IPS DF 19.7 (cell line): ENCODE data around the gene TEDDM1.
"Not testable (repeated sequence)": the region's sequence is repeated elsewhere in the genome, so short reads cannot be mapped to it uniquely, and the experiment has no call there.

Source experiments
- DNase-seq: peaks from one replicate; pipeline ENCODE4 v3.0.0-alpha.2; 2013; ENCODE audit warnings: low read depth, low spot score

The TEDDM1 gene

DNA sequence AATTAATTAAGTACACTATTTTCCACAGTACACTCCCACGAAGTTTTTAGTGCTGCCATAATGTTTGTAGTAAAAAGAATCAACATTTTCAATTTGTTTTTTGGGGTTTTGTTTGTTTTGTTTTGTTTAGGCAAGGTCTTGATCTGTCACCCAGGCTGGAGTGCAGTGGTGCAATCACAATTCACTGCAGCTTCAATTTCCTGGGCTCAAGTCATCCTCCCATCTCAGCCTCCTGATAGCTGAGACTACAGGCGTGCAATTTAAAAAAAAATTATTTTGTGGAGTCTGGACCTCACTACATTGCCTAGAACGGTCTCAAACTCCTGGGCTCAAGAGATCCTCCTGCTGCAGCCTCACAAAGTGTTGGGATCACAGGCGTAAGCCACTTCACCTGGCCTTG is 20.3 kb downstream of the TEDDM1 start:
- DNase-seq = no peak

DNA sequence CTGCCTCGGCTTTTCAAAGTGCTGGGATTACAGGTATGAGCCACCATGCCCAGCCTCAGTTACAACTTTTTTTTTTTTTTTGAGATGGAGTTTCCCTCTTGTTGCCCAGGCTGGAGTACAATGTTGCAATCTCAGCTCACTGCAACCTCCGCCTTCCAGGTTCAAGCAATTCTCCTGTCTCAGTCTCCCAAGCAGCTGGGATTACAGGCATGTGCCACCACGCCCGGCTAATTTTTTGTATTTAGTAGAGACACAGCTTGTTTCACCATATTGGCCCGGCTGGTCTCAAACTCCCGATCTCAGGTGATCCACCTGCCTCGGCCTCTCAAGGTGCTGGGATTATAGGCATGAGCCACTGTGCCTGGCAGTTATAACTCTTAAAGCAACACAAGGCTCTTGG is 20.7 kb downstream of the TEDDM1 start:
- DNase-seq = not testable (repeated sequence)

DNA sequence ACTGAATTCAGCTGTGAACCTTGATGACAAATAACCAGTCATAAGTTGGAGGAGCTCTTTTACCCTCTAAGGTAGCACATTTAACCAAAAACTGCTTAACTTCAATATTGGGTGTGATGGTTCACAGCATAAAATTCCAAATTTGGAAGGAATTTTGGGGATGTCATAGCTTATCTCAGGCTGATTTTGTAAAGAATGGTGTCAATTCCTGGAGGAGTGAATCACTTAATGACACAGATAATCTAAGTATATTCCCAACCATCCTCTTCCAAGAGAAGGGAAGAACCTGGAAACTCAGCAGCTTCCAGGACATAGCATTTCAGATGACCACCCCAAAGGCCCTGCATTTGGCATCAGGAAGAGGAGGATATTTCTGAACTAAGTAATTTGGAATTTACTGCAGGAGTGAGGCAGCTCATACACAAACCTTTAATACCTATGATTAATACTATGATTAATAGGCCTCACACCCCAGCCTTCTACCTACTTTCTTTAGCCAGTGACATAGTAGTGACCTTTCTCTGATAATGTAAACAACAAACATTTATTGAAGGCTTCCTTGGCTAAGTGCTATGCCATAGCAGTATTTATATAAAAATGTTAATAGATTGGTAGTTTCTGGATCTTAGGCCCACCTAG is 23.4 kb downstream of the TEDDM1 start:
- DNase-seq = no peak

DNA sequence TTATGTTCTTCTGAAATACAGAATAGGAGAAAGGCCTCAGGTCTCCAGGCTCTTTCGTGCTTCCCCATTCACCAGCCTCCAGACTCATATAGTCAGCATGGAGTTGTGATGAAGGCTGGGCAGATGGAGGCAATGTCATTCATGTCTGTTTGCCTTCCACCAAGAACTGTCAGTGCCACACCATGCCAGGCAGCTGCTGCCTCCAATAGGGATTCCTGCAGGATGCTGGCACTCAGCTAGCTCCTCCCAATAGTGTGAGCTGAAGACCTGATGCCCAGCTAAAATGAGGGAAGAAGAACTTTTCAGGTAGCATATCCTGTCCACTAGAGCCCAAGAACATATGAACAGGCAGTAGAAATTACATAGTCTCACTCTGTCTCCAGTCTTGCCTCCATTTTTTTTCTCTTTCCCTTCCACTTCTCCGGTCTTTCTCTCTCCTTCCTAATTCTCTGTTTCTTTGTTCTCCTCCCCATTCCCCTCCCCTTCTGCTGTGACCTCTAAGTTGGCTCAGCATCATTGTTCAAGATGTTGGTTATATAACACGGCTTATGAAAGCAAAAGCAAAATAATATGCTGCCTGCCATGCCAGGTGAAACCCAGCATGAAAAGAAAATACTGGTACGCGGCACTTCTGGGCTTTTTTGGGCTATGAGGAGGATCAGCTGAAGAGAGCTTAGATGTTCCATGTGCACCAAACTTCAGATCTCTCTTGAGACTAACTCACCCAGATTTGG is 26.2 kb downstream of the TEDDM1 start:
- DNase-seq = no peak

DNA sequence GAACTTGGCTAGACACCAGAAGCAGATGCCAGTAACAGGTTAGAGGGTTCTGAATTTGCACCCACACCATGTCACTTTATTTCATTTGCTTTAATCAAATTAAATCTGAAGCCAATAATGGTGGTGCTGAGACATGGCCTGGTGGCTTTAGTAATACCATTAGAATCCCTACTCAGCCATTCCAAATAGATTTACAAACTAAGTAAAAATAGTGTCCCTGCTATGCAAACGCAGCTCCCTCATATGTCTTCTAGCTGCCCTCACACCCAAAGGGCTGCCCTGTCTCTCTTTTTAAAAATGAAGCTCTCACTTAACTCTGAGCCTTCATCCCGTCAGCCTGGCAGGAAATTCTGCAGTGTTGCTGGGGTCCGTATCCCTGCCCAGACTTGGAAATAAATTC is 29.9 kb downstream of the TEDDM1 start:
- DNase-seq = no peak

DNA sequence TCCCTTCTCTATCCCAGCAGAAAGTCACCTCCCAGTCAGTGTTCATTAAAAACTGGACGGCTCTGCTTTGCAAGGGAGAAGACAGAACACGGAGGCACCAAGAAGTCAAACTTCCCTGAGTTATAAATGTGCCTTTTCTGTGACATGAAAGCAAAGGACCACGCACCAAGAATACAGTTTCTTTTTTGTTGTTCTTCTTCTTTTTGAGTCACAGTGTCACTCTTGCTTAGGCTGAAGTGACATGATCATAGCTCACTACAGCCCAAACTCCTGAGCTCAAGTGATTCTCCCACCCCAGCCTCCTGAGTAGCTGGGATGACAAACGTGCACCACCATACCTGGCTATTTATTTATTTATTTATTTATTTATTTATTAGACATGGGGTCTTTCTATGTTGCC is 31.6 kb downstream of the TEDDM1 start:
- no peak for DNase-seq

DNA sequence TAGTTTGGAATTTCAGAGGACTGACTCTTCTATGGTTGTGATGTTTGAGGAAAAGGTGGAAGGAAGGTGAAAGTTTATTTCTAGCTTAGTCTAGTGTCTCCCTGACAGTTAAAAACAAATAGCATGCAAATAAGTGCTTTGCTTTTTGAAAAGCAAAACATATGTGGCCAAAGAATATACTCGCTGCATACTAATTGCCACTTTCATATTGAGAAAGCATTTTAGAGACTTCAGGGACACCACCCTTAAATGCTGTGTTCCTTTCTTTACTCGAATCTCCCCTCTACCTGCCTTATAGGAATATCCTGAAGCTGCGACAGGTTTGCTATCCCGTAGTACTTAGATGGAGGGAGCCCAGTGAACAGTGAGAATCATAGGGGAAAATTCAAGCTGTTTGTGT is 32.1 kb downstream of the TEDDM1 start:
- DNase-seq = no peak

DNA sequence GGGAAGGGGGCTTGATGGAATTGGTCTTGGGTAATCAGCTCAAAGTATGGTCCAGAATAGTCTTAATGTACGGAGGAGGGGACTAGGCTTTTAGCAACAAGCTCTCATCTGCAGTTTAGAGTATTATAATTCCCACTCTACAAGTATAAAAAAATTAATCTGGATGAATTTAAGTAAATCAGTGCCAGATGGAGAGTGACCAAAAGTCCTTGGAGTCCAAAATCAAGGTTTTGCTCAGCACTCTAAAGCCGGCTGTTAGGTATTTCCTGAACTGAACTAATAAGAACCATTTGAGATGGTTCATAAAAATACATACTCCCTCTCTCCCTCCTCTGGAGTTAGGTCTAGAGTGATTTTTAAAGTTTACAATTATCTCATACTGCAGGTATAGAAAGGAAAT is 32.5 kb downstream of the TEDDM1 start:
- no peak for DNase-seq

DNA sequence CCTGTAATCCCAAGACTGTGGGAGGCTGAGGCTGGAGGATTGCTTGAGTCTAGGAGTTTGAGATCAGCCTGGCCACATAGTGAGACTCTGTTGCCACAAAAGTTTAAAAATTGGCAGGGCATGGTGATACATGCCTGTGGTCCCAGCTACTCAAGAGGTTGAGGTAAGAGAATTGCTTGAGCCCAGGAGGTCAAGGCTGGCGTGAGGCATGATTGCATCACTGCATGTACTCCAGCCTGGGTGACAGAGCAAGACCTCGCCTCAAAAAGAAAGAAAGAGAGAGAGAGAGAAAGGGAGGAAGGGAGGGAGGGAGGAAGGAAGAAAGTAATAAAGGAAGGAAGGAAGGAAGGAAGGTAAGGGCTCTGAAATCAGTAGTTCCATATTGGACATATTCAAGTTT is 33.9 kb downstream of the TEDDM1 start:
- no peak for DNase-seq

DNA sequence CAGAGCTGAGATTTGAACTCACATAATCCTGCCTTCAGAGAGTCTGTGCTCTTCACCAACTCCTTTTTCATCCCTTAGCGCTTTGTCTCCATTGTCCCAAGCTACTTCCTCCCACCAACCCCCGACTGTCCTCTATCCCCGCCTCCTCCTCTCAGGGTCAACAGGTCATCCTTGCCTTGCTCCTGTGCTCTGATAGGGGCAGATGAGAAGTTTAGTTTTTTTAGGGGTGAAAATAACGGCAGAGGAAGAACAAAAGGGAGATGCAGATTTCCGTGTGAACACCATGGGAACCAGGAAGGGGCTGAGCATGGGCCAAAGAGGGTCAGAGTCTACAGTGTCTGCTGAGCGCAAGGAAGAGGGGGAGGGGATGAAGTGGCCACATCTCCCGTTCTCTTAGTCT is 40.8 kb downstream of the TEDDM1 start:
- DNase-seq = no peak

DNA sequence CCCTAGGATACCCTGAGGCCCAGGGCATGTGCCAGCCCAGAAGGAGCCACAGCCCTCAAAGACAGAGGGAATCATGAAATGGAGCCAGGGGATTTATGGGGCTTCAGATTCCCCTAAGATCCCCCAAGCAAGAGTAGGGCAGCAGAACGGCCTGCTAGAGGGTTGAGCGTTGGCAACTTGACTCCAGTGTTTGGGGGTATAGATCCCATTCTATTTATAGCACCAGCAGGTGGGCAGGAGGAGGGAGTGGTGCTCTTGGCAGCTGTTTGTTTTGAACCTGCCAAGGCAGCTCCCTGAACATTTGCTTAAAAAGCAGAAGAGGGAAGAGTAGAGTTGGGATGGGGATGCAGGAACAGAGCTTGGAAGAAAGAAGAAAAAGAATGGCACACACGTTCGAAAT is 42.6 kb downstream of the TEDDM1 start:
- no peak for DNase-seq

DNA sequence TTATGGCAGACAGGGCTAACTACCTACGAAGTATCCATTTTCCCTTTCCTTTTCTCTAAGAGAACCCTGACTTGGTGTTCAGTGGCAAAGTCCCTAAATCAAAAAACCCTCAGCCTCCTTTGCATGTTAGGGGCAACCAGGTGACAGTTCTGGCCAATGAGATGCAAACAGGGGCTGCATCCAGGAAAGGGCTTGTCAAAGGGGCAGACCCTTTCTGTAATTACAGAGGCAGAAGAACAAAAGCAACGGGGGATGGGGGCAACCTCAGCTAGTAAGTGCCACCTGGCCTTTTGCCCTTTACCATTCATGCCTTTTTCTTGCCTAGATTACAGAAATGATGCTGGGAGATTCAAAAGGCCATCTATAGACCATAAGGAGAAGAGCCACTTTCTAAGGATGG is 43.3 kb downstream of the TEDDM1 start:
- no peak for DNase-seq

DNA sequence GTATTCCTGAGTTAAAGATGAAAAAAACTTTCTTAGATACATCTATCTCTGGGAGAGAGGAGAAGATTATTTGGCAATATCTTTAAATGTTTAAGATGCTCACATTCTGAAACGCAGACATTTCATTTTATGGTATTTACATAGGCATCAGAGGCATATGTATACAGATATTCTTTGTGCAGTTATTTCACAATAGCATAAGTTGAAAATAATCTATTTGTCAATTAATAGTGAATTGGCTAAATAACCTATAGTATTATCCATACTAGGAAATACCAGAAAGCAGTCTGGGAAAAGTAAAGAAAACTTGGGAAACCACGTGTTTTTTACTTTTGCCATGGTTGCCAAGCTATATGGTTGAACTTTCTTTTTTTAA is 44.8 kb downstream of the TEDDM1 start:
- no peak for DNase-seq

DNA sequence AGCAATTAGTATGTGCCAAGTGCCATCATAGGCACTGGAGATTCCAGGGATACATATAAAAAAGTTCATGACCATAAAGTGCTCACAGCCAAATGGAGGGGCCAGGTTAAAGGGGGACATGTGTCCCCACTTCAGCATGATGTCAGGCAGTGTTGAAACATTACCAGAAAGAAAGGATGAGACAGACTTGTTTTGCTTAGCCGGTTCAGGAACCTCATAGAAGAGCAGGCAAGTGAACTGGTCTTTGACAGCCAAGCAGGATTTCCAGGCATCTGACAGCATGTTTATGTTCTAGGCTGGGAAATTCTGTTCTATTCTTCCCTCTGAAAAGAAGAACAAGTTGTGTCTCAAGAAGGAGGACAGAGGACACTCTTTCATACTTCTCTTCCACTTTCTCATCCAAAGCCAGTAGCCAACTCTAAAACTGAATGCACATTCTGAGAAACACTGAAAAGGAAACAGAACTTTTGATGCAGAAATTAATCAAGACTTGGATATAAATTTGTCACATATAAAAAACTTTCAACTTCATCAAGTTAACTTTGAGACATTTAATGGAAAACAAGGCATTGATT is 48.6 kb downstream of the TEDDM1 start:
- no peak for DNase-seq

DNA sequence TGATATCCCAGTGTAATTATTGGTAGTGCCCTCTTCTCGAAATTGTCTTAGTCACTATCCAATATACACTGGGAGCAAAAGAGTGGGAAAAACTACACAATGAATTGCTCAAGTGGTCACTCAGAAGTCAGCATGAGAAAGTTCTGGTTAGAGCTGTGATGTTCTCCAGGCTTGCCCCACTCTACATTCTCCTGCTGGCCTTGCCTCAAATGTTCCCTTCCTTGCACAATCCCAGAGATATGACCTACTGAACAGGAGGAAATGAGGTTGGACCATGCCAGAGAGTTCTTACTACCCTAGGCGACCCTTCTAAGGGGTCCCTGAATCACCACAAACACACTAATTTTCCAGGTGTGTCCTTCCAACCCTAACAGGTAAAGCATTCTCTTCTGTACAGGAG is 49.6 kb downstream of the TEDDM1 start:
- DNase-seq = no peak

DNA sequence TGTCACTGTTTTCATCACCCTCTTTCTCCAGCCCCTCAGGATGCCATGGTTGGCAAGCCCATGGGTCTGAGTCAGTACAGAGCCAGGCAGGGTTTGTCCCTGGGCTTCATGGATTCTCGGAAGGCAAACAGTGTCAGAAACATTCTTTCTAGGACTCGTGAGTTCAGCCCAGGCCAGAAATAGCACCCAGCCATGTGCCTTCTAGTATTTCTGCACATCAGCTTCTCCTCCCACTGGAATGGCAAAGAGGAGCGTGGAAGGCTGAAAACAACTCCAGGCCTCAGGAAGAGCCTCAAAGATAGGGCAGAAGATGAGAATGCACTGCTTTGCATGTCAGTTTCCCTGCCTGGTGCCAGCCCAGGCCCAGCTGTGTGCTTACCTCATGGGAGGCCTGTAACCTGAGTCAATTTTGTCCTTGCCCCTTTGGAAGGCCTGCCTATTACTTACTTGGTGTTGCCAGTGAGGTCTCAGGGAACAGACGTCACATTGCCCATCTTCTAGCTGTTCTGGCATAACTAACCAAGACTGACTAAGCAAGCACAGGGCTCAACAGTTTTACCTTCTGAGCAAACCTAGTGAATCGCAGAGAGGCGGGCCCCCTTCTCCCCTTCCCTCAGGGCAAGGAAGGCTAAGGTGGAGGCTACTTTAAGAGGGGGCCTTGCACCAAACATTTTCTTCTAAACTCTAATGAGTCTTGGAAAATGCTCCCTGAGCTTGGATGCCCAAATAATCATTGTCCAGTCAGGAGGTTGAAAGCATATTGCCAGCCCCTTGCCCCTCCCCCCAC is 51.3 kb downstream of the TEDDM1 start:
- no peak for DNase-seq
